ENCODE measurements around the gene SPOP.
A peak's percentile ranks its signal among the peaks of the same experiment; 100 is the strongest.

SPOP gene

GRCh38 chr17:49640556-49640955 is 37.3 kb downstream of the SPOP start:
- H3K27ac ChIP-seq = no peak overlapping the region
- no peaks in the 10 kb centered on the region for H3K4me1 ChIP-seq (ENCODE audit: control insufficient read depth in 1 of 2, insufficient read depth in 1 of 2, low read depth in 1 of 2, low read length in 1 of 2)
- TF ChIP-seq, protein P1, sequence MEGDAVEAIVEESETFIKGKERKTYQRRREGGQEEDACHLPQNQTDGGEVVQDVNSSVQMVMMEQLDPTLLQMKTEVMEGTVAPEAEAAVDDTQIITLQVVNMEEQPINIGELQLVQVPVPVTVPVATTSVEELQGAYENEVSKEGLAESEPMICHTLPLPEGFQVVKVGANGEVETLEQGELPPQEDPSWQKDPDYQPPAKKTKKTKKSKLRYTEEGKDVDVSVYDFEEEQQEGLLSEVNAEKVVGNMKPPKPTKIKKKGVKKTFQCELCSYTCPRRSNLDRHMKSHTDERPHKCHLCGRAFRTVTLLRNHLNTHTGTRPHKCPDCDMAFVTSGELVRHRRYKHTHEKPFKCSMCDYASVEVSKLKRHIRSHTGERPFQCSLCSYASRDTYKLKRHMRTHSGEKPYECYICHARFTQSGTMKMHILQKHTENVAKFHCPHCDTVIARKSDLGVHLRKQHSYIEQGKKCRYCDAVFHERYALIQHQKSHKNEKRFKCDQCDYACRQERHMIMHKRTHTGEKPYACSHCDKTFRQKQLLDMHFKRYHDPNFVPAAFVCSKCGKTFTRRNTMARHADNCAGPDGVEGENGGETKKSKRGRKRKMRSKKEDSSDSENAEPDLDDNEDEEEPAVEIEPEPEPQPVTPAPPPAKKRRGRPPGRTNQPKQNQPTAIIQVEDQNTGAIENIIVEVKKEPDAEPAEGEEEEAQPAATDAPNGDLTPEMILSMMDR (IDR thresholded peaks at IDR 0.05) = no peak
- no peaks in the 10 kb centered on the region for H3K27me3 ChIP-seq
- no peak overlapping the region for H3K4me3 ChIP-seq (ENCODE audit: low read depth in 1 of 2, low read length in 1 of 2)
- no peaks in the 10 kb centered on the region for H3K9me3 ChIP-seq
- H3K36me3 ChIP-seq = no peaks in the 10 kb centered on the region

- H3K4me3 ChIP-seq (ENCODE audit: low read depth in 1 of 2, low read length in 1 of 2) = no peak overlapping the region
- H3K27ac ChIP-seq = no peak overlapping the region
- TF ChIP-seq, protein P1 (IDR thresholded peaks at IDR 0.05) = no peak
- H3K27me3 ChIP-seq = no peaks in the 10 kb centered on the region
- H3K4me1 ChIP-seq (ENCODE audit: control insufficient read depth in 1 of 2, insufficient read depth in 1 of 2, low read depth in 1 of 2, low read length in 1 of 2) = no peaks in the 10 kb centered on the region
- no peaks in the 10 kb centered on the region for H3K36me3 ChIP-seq
- H3K9me3 ChIP-seq = no peaks in the 10 kb centered on the region
Measured at GRCh38 chr17:49638818-49639217, 39.1 kb downstream of the SPOP start.

- no peak overlapping the region for H3K27ac ChIP-seq
- TF ChIP-seq, protein P1 (IDR thresholded peaks at IDR 0.05) = no peak
- no peaks in the 10 kb centered on the region for H3K9me3 ChIP-seq
Measured at GRCh38 chr17:49637739-49638138, 40.2 kb downstream of the SPOP start.

GRCh38 chr17:49637050-49637449 is 40.8 kb downstream of the SPOP start:
- no peaks in the 10 kb centered on the region for H3K36me3 ChIP-seq
- H3K27ac ChIP-seq = no peak overlapping the region
- no peaks in the 10 kb centered on the region for H3K9me3 ChIP-seq

More at GRCh38 chr17:49637739-49638138, 40.2 kb downstream of the SPOP start:
- Histone ChIP-seq H3K4me3 (ENCODE audit: low read depth in 1 of 2, low read length in 1 of 2) (no peak overlapping the region), H3K36me3 (no peaks in the 10 kb centered on the region), H3K4me1 (ENCODE audit: control insufficient read depth in 1 of 2, insufficient read depth in 1 of 2, low read depth in 1 of 2, low read length in 1 of 2) (no peaks in the 10 kb centered on the region), H3K27me3 (no peaks in the 10 kb centered on the region)

GRCh38 chr17:49635121-49635520 is 42.8 kb downstream of the SPOP start:
- TF ChIP-seq, protein P1 (IDR thresholded peaks at IDR 0.05) = no peak
- Histone ChIP-seq H3K4me1 (ENCODE audit: control insufficient read depth in 1 of 2, insufficient read depth in 1 of 2, low read depth in 1 of 2, low read length in 1 of 2) (no peaks in the 10 kb centered on the region), H3K27ac (no peak overlapping the region), H3K36me3 (no peaks in the 10 kb centered on the region), H3K9me3 (no peaks in the 10 kb centered on the region), H3K27me3 (no peaks in the 10 kb centered on the region), H3K4me3 (ENCODE audit: low read depth in 1 of 2, low read length in 1 of 2) (no peak overlapping the region)

More at GRCh38 chr17:49637050-49637449, 40.8 kb downstream of the SPOP start:
- Histone ChIP-seq H3K4me1 (ENCODE audit: control insufficient read depth in 1 of 2, insufficient read depth in 1 of 2, low read depth in 1 of 2, low read length in 1 of 2) (no peaks in the 10 kb centered on the region), H3K4me3 (ENCODE audit: low read depth in 1 of 2, low read length in 1 of 2) (no peak overlapping the region), H3K27me3 (no peaks in the 10 kb centered on the region)
- TF ChIP-seq, protein P1 (IDR thresholded peaks at IDR 0.05) = no peak

DNA sequence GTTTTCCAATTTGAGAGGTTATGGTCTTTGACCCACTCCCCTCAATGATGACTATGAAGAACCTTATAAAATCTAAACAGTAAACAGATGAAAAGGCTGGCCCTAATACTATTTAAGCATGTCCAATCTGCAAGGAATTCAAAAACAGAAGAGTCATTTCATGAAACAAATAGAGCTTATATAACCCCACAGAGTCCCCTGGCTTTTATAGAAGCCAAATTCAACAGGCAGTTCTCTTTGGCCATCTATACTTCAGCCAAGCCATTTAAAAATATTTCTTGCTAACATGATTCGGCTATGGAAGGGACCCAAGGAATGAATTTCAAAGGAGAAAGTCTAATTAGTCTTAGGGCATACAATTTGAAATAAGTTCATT is 43.4 kb downstream of the SPOP start:
- Histone ChIP-seq H3K27ac (peak overlapping the region; percentile 50), H3K4me3 (ENCODE audit: low read depth in 1 of 2, low read length in 1 of 2) (no peak overlapping the region), H3K27me3 (no peaks in the 10 kb centered on the region), H3K9me3 (no peaks in the 10 kb centered on the region), H3K36me3 (no peaks in the 10 kb centered on the region), H3K4me1 (ENCODE audit: control insufficient read depth in 1 of 2, insufficient read depth in 1 of 2, low read depth in 1 of 2, low read length in 1 of 2) (no peaks in the 10 kb centered on the region)
- TF ChIP-seq, protein P1 (IDR thresholded peaks at IDR 0.05) = no peak

All from neutrophil (primary cell).